ENCODE results near the gene ELF2.
A peak's percentile ranks its signal among the peaks of the same experiment; 100 is the strongest.
"Not testable (repeated sequence)": the region's sequence is repeated elsewhere in the genome, so short reads cannot be mapped to it uniquely, and the experiment has no call there.

The ELF2 gene

GRCh38 chr4:139202991-139203390, 26.0 kb upstream of the ELF2 start:
- Mint-ChIP-seq H3K27me3 (peaks cover 16 to 17% of the 10 kb centered on the region in 2 donors), H3K27ac (no peak overlapping the region), H3K36me3 (ENCODE audit: insufficient read depth) (no peaks in the 10 kb centered on the region), H3K4me1 (ENCODE audit: low read depth in 2 of 2) (no peaks in the 10 kb centered on the region), H3K9me3 (no peaks in the 10 kb centered on the region), H3K4me3 (no peak overlapping the region)
- ATAC-seq (replicated peaks) (no peak), DNase-seq (no peak)

DNA sequence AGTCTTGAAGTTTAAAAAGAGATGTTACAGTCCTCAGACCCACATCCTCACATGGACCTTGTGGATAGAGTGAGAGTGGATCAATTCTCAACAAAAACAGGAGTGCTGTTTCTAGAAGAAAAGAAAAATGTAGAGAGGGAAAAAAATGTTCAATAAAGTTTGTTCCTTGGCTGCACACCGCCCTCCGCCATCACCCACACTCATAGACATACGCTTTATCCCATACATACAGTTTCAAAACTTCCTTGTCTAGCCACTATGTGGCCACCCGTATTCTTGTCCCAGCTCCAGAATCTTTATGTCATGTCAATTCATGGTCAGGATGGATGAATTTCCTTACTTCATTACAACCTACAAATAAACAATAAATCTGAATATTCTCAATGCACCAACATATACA, 23.5 kb upstream of the ELF2 start:
- Mint-ChIP-seq H3K9me3 (no peaks in the 10 kb centered on the region), H3K27me3 (peaks cover 16 to 25% of the 10 kb centered on the region in 2 donors), H3K36me3 (ENCODE audit: insufficient read depth) (no peaks in the 10 kb centered on the region), H3K4me3 (no peak overlapping the region), H3K27ac (no peak overlapping the region), H3K4me1 (ENCODE audit: low read depth in 2 of 2) (no peaks in the 10 kb centered on the region)
- DNase-seq (no peak), ATAC-seq (replicated peaks) (no peak)

DNA sequence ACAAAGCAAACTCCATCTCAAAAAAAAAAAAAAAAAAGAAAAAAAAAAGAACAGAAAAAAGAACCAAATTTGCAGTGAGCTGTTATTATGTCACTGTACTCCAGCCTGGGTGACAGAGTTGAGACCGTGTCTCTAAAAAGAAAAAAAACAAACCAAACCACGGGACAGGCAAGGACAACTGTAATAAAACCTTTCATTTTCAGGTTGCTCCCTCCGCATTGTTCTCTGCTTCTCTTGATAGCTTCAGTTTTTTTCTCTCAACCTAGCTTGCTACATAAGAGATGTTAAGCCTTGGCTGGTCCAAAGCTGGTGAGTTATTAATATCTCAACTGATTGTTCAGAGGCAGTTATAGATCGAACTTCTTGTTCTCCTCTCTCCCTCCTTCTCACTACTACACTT, 23.1 kb upstream of the ELF2 start:
- Mint-ChIP-seq H3K36me3 (ENCODE audit: insufficient read depth) (no peaks in the 10 kb centered on the region), H3K9me3 (no peaks in the 10 kb centered on the region), H3K27me3 (peaks cover 16 to 25% of the 10 kb centered on the region in 2 donors), H3K4me1 (ENCODE audit: low read depth in 2 of 2) (no peaks in the 10 kb centered on the region), H3K27ac (no peak overlapping the region), H3K4me3 (no peak overlapping the region)
- DNase-seq (no peak), ATAC-seq (replicated peaks) (no peak)

- not testable (repeated sequence) for H3K36me3 Mint-ChIP-seq (ENCODE audit: insufficient read depth); H3K4me3 Mint-ChIP-seq; H3K9me3 Mint-ChIP-seq; DNase-seq; H3K4me1 Mint-ChIP-seq (ENCODE audit: low read depth in 2 of 2); H3K27ac Mint-ChIP-seq; ATAC-seq (replicated peaks)
- H3K27me3 Mint-ChIP-seq = peaks cover 16 to 32% of the 10 kb centered on the region in 2 donors
These were observed 20.2 kb upstream of the ELF2 start for GRCh38 chr4:139197214-139197613.

DNA sequence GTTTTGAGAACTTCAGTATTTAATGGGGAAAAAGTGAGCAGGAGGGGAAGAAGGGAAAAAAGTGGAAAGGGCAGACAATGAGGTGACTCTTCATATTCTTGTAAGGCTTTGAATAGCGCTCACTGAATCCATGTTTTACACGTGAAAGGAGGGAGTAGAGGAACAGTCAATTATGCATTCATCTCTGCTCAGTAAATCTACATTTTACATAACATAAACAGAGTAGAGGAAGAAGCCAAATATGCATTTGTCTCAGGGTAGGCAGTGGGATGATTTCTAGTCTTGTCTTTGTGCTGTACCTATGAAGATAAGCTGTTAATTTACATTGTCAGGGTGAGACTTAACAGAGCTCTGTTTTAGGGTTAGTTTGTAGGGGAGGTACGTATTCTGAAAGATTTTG, 19.4 kb upstream of the ELF2 start:
- Mint-ChIP-seq H3K4me1 (ENCODE audit: low read depth in 2 of 2) (no peaks in the 10 kb centered on the region), H3K36me3 (ENCODE audit: insufficient read depth) (no peaks in the 10 kb centered on the region), H3K9me3 (no peaks in the 10 kb centered on the region), H3K27ac (no peak overlapping the region), H3K4me3 (no peak overlapping the region), H3K27me3 (peaks cover 16 to 32% of the 10 kb centered on the region in 2 donors)
- DNase-seq (no peak), ATAC-seq (replicated peaks) (no peak)

DNA sequence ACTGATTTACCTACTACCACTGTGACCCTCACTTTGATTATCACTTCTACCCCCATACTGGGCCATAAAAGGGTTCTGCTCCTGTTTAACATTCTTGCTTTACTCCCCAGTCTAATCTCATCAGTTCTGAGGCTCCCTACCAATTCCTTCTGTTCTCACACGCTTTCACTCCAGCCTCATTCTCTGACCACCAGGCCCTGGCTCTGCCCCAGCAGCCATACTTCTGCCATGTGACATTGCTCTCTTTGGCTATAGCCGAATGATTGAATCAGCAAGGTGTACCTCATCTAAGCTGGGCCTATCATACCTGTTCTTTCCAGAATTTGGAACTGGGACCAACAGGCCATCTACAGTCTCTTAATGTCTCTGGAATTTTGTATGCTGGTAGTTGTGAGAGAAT, 14.4 kb upstream of the ELF2 start:
- H3K27ac Mint-ChIP-seq = no peak overlapping the region
- DNase-seq (no peak), ATAC-seq (replicated peaks) (no peak)
- no peaks in the 10 kb centered on the region for H3K9me3 Mint-ChIP-seq
- no peaks in the 10 kb centered on the region for H3K36me3 Mint-ChIP-seq (ENCODE audit: insufficient read depth)
- no peak overlapping the region for H3K4me3 Mint-ChIP-seq
- peaks cover 0 to 7% of the 10 kb centered on the region in 2 donors for H3K27me3 Mint-ChIP-seq
- H3K4me1 Mint-ChIP-seq (ENCODE audit: low read depth in 2 of 2) = no peaks in the 10 kb centered on the region

DNA sequence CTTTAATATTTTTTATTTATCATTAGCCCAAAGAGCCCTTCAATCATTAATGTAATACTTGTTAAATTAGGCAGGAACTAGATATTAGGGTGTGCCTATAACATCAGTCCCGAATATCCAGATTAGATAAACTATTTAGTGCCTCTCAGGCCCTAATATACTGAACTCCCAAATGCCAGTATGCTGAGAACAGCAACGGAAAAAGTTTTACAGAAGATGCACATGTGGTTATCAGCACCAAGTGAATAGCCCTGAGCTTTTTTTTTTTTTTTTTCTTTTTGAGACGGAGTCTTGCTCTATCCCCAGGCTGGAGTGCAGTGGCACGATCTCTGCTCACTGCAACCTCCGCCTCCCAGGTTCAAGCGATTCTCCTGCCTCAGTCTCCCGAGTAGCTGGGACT, 13.0 kb upstream of the ELF2 start:
- DNase-seq (no peak), ATAC-seq (replicated peaks) (no peak)
- Mint-ChIP-seq H3K27ac (no peak overlapping the region), H3K4me1 (ENCODE audit: low read depth in 2 of 2) (no peaks in the 10 kb centered on the region), H3K36me3 (ENCODE audit: insufficient read depth) (no peaks in the 10 kb centered on the region), H3K4me3 (no peak overlapping the region), H3K9me3 (no peaks in the 10 kb centered on the region), H3K27me3 (peaks cover 0 to 13% of the 10 kb centered on the region in 2 donors)

DNA sequence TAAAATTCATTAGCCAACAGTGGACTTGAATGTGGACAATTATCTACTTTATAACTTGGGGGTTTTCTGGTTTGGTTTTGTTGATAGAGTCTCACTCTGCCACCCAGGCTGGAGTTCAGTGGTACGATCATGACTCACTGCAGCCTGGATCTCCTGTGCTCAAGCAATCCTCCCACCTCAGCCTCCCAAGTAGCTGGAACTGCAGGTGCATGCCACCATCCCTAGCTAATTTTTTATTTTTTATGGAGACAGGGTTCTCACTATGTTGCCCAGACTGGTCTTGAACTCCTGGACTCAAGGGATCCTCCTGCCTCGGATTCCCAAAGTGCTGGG, 12.4 kb upstream of the ELF2 start:
- Mint-ChIP-seq H3K9me3 (no peaks in the 10 kb centered on the region), H3K27ac (no peak overlapping the region), H3K36me3 (ENCODE audit: insufficient read depth) (peaks cover 1% of the 10 kb centered on the region), H3K4me1 (ENCODE audit: low read depth in 2 of 2) (no peaks in the 10 kb centered on the region), H3K4me3 (no peak overlapping the region), H3K27me3 (peaks cover 0 to 15% of the 10 kb centered on the region in 2 donors)
- DNase-seq = no peak
- no peak for ATAC-seq (replicated peaks)

DNA sequence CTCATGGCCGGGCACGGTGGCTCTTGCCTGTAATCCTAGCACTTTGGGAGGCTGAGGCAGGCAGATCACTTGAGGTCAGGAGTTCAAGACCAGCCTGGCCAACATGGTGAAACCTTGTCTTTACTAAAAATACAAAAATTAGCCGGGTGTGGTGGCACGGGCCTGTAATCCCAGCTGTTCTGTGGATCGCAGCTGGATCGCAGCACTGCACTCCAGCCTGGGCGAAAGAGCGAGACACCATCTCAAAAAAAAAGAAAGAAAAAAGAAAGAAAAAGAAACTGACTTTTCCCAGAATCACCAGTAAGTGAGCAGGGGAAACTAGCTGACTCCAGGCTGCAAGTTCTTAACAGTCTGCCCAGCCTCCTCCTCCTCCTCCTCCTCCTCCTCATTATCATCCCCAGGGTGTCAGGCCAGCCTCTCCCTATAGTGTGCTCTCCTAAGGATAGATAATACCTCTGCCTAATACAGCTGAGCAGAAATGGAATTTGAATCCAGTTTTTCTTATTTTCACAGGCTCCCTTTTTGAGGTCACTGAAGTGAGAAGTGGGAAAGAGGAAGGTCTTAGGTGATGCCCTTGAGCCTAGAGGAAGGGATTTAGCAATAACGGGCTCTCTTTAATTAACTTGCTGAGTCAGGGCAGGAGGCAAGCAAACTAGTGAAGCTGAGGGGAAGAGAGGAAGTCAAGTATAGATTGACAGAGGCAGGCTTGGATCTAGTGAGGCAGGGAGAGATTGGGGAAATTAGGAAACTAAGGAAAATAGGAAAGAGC, 11.8 kb upstream of the ELF2 start:
- H3K4me1 Mint-ChIP-seq (ENCODE audit: low read depth in 2 of 2) = no peaks in the 10 kb centered on the region
- H3K4me3 Mint-ChIP-seq = no peak overlapping the region
- ATAC-seq (replicated peaks) (no peak), DNase-seq (no peak)
- H3K27ac Mint-ChIP-seq = no peak overlapping the region
- H3K36me3 Mint-ChIP-seq (ENCODE audit: insufficient read depth) = peaks cover 3% of the 10 kb centered on the region
- H3K27me3 Mint-ChIP-seq = peaks cover 0 to 10% of the 10 kb centered on the region in 2 donors
- H3K9me3 Mint-ChIP-seq = no peaks in the 10 kb centered on the region

- Mint-ChIP-seq H3K27me3 (peaks cover 0 to 9% of the 10 kb centered on the region in 2 donors), H3K4me3 (no peak overlapping the region), H3K4me1 (ENCODE audit: low read depth in 2 of 2) (no peaks in the 10 kb centered on the region), H3K27ac (no peak overlapping the region), H3K9me3 (no peaks in the 10 kb centered on the region), H3K36me3 (ENCODE audit: insufficient read depth) (peaks cover 3% of the 10 kb centered on the region)
- ATAC-seq (replicated peaks) (no peak), DNase-seq (no peak)
These were observed 7.1 kb upstream of the ELF2 start for GRCh38 chr4:139184129-139184528.

GRCh38 chr4:139177869-139178619, 1.0 kb upstream of the ELF2 start:
- DNase-seq = peak; percentile 82 to 87 (median 85)
- no peaks in the 10 kb centered on the region for H3K9me3 Mint-ChIP-seq
- H3K4me1 Mint-ChIP-seq (ENCODE audit: low read depth in 2 of 2) = peaks cover 14 to 15% of the 10 kb centered on the region in 2 donors
- peaks cover 29% of the 10 kb centered on the region for H3K36me3 Mint-ChIP-seq (ENCODE audit: insufficient read depth)
- H3K4me3 Mint-ChIP-seq = peak overlapping the region; percentile 90 to 91
- peak; percentile 72 for ATAC-seq (replicated peaks)
- peak overlapping the region; percentile 93 to 95 for H3K27ac Mint-ChIP-seq
- H3K27me3 Mint-ChIP-seq = no peaks in the 10 kb centered on the region

DNA sequence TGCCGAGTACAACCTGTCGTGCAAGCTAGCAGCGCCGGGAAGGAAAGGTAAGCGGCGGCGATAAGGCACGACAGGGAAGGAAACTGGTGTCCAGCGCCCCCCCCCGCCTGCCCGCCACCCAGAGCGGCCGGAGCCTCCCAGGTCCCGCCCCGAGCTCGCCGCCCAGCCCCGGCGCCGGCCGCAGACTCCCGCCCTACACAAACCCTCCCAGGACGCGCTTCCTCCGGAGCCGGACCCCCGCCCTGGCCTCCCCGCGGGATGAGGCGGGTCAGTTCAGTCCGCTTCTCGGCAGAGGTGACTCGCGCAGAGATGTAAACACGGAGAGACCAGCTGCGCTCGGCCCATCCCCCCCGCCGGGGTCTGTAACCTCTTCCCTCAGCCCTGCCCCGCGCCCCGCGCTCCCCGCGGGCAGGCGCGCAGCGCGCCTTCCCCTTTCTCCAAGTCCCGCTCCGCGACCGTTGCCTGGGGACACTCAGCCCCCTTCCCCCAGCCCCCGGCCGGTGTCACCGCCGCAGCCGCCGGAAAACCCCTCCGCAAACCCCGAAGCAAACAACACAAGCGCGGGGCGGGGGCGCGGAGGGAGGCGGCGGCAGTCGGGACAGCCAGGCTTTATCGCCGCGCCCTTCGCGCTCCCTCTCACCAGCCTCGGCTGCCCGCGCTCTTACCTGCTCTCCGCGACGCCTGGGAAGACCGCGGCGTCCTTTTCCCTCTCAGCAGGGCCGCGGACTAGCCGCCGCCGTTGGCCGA, 543 bp downstream of the ELF2 start:
- ATAC-seq (replicated peaks) = peak; percentile 47
- Mint-ChIP-seq H3K27me3 (no peaks in the 10 kb centered on the region), H3K9me3 (no peaks in the 10 kb centered on the region), H3K4me3 (peak overlapping the region; percentile 90 to 91), H3K4me1 (ENCODE audit: low read depth in 2 of 2) (peaks cover 14 to 15% of the 10 kb centered on the region in 2 donors), H3K27ac (peak overlapping the region; percentile 93 to 95), H3K36me3 (ENCODE audit: insufficient read depth) (peaks cover 29% of the 10 kb centered on the region)
- peak; percentile 64 to 70 (median 66) for DNase-seq

DNA sequence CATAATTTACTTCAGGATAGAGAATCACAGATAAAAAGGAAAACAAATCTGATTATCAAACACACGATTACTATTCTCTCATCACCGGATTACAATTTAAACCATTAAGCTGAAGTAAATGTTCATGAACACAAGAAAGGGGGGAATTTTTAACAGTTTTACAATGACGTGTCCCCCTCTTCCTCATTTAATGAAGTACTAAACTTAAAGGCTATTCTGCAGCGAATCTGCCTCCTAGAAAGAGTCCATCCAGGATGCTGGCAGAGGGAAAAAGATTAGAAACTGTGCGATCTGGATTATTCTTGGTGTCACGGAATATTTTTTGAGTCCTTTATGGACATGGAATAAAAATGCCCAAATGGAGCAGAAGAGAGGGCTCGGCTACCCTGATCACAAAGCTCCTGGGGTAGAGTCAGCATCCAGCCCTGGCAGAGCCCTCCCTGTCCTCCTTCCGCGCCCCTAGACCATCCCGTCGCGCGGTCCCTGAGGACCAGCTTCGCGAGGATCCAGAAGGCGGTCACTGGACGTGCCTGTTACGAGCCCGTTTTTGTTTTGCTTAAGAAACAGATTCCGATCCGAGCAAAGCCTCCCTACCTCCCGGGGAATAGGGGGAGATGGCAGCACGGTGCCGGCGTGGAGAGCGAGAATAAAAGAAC, 1.2 kb downstream of the ELF2 start:
- no peak for ATAC-seq (replicated peaks)
- DNase-seq = peak in 1 of 3 experiments; percentile 12
- H3K36me3 Mint-ChIP-seq (ENCODE audit: insufficient read depth) = peaks cover 29% of the 10 kb centered on the region

More for the DNA sequence above, 1.2 kb downstream of the ELF2 start:
- no peaks in the 10 kb centered on the region for H3K27me3 Mint-ChIP-seq
- H3K4me1 Mint-ChIP-seq (ENCODE audit: low read depth in 2 of 2) = peaks cover 14 to 15% of the 10 kb centered on the region in 2 donors
- H3K4me3 Mint-ChIP-seq = peak overlapping the region; percentile 90 to 91
- H3K27ac Mint-ChIP-seq = peak overlapping the region; percentile 93 to 95
- no peaks in the 10 kb centered on the region for H3K9me3 Mint-ChIP-seq

Data from effector memory CD8-positive, alpha-beta T cell (primary cell).